ENCODE results near the gene INPP5A.
"Not testable (repeated sequence)": the region's sequence is repeated elsewhere in the genome, so short reads cannot be mapped to it uniquely, and the experiment has no call there.

Gene INPP5A

GRCh38 chr10:132786884-132787494, 249.4 kb downstream of the INPP5A start:
- DNase-seq (ENCODE audit: low spot score) = no peak

GRCh38 chr10:132787495-132788179, 250.1 kb downstream of the INPP5A start:
- DNase-seq (ENCODE audit: low spot score) = no peak

- no peak for DNase-seq (ENCODE audit: low spot score)
These were observed 250.7 kb downstream of the INPP5A start for GRCh38 chr10:132788180-132788830.

GRCh38 chr10:132788831-132789219, 251.2 kb downstream of the INPP5A start:
- DNase-seq (ENCODE audit: low spot score) = no peak

- DNase-seq (ENCODE audit: low spot score) = no peak
These were observed 252.1 kb downstream of the INPP5A start for GRCh38 chr10:132789659-132790148.

GRCh38 chr10:132790470-132790869, 252.9 kb downstream of the INPP5A start:
- no peak for DNase-seq (ENCODE audit: low spot score)

- DNase-seq (ENCODE audit: low spot score) = no peak
These were observed 253.6 kb downstream of the INPP5A start for GRCh38 chr10:132790934-132791829.

- DNase-seq (ENCODE audit: low spot score) = not testable (repeated sequence)
These were observed 254.5 kb downstream of the INPP5A start for GRCh38 chr10:132792099-132792498.

- no peak for DNase-seq (ENCODE audit: low spot score)
These were observed 255.2 kb downstream of the INPP5A start for GRCh38 chr10:132792796-132793195.

- DNase-seq (ENCODE audit: low spot score) = no peak
These were observed 255.6 kb downstream of the INPP5A start for GRCh38 chr10:132793213-132793612.

GRCh38 chr10:132793871-132794849, 256.6 kb downstream of the INPP5A start:
- DNase-seq (ENCODE audit: low spot score) = no peak

- no peak for DNase-seq (ENCODE audit: low spot score)
These were observed 259.3 kb downstream of the INPP5A start for GRCh38 chr10:132796846-132797245.

- not testable (repeated sequence) for DNase-seq (ENCODE audit: low spot score)
These were observed 260.4 kb downstream of the INPP5A start for GRCh38 chr10:132797986-132798385.

GRCh38 chr10:132798403-132798802, 260.8 kb downstream of the INPP5A start:
- DNase-seq (ENCODE audit: low spot score) = no peak

- no peak for DNase-seq (ENCODE audit: low spot score)
These were observed 261.3 kb downstream of the INPP5A start for GRCh38 chr10:132798876-132799275.

GRCh38 chr10:132799865-132800264, 262.3 kb downstream of the INPP5A start:
- no peak for DNase-seq (ENCODE audit: low spot score)

- DNase-seq (ENCODE audit: low spot score) = no peak
These were observed 264.5 kb downstream of the INPP5A start for GRCh38 chr10:132802048-132802447.

GRCh38 chr10:132802694-132803320, 265.2 kb downstream of the INPP5A start:
- no peak for DNase-seq (ENCODE audit: low spot score)

GRCh38 chr10:132803416-132804210, 266.0 kb downstream of the INPP5A start:
- no peak for DNase-seq (ENCODE audit: low spot score)

GRCh38 chr10:132804287-132804686, 266.7 kb downstream of the INPP5A start:
- no peak for DNase-seq (ENCODE audit: low spot score)

All from pons (tissue), 1 donor.